Measurements from ENCODE around the gene PRKAR2A.

The PRKAR2A gene

DNA sequence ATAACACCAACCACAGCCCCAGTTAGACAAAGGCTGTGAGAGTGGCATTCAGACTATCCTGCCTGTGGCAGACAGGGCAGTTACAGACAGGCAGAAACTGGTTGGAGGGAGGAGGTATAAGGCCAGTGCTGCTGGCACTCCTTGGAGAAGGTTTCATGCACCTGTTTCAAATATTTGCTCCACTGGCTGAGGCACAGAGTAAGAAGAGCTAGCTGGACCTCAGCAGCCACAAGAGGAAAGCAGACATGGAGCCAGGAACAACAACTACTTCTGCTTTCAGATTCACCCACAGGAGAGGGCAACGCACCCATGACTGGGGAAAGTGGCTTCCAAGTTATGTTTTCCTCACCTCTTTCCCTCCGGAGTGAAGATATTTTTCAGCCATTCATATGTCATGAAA lies 11.5 kb upstream of the PRKAR2A start:
- no peak overlapping the region for H3K27ac ChIP-seq (ENCODE audit: low read length)
- H3K36me3 ChIP-seq (ENCODE audit: insufficient read depth, low read depth, low read length): no peaks in the 10 kb centered on the region
- no peaks in the 10 kb centered on the region for H3K27me3 ChIP-seq (ENCODE audit: insufficient read depth, low read length)
- no peak overlapping the region for H3K9ac ChIP-seq (ENCODE audit: low read depth, low read length)
- H3K4me1 ChIP-seq (ENCODE audit: insufficient read depth, low read length): no peaks in the 10 kb centered on the region
- H3K9me3 ChIP-seq (ENCODE audit: insufficient read depth, low read depth, low read length): no peaks in the 10 kb centered on the region
- H3K4me3 ChIP-seq (ENCODE audit: low read length): no peak overlapping the region

DNA sequence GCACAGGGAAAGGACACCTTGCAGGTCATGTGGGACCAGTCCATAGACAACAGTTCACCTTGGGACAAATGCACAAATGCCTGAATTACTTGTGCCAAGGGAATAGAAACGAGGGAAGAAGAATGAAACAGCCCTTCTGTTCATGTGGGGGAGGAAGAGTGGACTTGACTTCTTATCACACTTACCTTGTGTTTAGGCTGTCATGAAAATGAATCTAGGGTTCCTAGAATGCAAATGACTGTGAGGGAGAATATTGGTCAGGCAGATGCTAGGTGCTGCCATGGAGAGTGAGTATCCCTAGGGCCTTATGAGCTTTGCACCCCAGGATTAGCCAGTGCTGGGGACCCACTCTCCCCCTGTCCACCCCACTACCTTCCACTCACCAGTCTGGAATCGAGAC lies 11.0 kb upstream of the PRKAR2A start:
- no peaks in the 10 kb centered on the region for H3K4me1 ChIP-seq (ENCODE audit: insufficient read depth, low read length)
- no peak overlapping the region for H3K27ac ChIP-seq (ENCODE audit: low read length)
- H3K4me3 ChIP-seq (ENCODE audit: low read length): no peak overlapping the region
- no peaks in the 10 kb centered on the region for H3K9me3 ChIP-seq (ENCODE audit: insufficient read depth, low read depth, low read length)
- no peak overlapping the region for H3K9ac ChIP-seq (ENCODE audit: low read depth, low read length)
- no peaks in the 10 kb centered on the region for H3K36me3 ChIP-seq (ENCODE audit: insufficient read depth, low read depth, low read length)
- H3K27me3 ChIP-seq (ENCODE audit: insufficient read depth, low read length): no peaks in the 10 kb centered on the region

DNA sequence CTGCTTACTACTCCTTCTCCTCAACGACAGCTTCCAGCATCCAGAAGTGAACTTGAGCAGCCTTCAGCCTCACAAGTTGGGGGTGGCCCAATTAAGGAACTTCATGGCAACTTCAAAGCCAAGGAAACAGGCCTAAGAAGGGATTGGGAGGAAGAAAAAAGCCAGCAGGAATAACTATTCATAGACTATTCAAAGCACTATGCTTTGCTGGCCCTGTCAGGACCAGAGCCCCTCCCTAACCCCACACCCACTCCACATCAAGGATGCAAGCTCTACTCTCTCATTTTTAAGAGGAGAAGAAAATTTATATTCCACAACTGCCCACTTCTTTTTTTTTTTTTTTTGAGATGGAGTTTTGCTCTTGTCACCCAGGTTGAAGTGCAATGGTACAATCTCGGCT lies 10.0 kb upstream of the PRKAR2A start:
- Histone ChIP-seq H3K27ac (ENCODE audit: low read length) (no peak overlapping the region), H3K36me3 (ENCODE audit: insufficient read depth, low read depth, low read length) (no peaks in the 10 kb centered on the region), H3K4me1 (ENCODE audit: insufficient read depth, low read length) (no peaks in the 10 kb centered on the region), H3K4me3 (ENCODE audit: low read length) (no peak overlapping the region), H3K9me3 (ENCODE audit: insufficient read depth, low read depth, low read length) (no peaks in the 10 kb centered on the region), H3K27me3 (ENCODE audit: insufficient read depth, low read length) (no peaks in the 10 kb centered on the region), H3K9ac (ENCODE audit: low read depth, low read length) (no peak overlapping the region)

DNA sequence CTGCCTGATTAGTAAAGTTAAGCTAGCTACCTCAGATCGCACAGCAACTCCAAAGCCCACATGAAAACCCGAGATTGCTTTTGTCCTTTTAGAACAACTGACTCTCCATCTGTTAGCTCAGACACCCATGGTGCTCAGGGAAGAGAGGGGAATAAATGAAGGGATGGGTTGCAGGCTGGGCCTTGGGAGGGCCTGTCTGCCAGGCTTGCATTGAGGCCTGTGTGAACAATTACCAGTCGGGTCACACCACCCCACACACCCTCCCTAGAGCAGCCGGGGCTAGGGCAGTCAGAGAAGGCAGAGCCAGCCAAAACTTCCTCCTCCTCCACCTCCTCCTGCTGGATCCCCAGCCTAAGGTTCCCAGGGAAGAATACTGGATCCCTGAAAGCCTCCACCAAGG lies 8.8 kb upstream of the PRKAR2A start:
- H3K27ac ChIP-seq (ENCODE audit: low read length): no peak overlapping the region
- H3K9ac ChIP-seq (ENCODE audit: low read depth, low read length): no peak overlapping the region

DNA sequence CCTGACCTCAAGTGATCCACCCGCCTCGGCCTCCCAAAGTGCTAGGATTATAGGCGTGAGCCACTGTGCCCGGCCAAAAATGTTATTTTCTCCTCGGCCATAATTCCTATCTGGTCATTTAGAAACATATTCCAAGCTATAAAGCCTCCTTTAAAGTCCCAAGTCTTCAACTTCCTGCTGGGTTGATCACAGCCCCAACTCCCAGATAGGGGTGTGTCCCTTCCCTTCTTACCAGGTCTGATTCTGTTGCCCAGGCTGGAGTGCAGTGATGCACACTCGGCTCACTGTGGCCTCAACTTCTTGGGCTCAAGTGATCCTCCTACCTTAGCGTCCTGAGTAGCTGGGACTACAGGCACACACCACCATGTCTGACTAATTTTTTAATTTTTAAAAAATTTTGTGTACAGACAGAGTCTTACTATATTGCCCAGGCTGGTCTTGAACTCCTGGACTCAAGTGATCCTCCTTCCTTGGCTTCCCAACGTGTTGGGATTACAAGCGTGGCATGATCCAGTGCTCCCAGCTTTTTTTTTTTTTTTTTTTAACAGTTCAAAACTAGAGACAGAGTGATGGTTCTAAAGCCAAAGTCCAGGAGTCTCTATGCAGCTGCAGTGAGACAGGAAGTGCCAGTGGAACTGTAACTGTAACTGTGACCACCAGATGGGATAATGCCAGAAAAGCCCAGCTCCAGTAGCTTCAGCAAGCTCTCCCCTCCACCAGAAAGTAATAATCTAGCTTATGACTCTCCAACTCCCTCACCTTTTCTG lies 8.2 kb upstream of the PRKAR2A start:
- Histone ChIP-seq H3K9me3 (ENCODE audit: insufficient read depth, low read depth, low read length) (no peaks in the 10 kb centered on the region), H3K27ac (ENCODE audit: low read length) (no peak overlapping the region), H3K4me1 (ENCODE audit: insufficient read depth, low read length) (no peaks in the 10 kb centered on the region), H3K36me3 (ENCODE audit: insufficient read depth, low read depth, low read length) (no peaks in the 10 kb centered on the region), H3K9ac (ENCODE audit: low read depth, low read length) (no peak overlapping the region), H3K4me3 (ENCODE audit: low read length) (no peak overlapping the region), H3K27me3 (ENCODE audit: insufficient read depth, low read length) (no peaks in the 10 kb centered on the region)

More for the DNA sequence above, 8.8 kb upstream of the PRKAR2A start:
- H3K27me3 ChIP-seq (ENCODE audit: insufficient read depth, low read length): no peaks in the 10 kb centered on the region
- H3K4me1 ChIP-seq (ENCODE audit: insufficient read depth, low read length): no peaks in the 10 kb centered on the region
- no peak overlapping the region for H3K4me3 ChIP-seq (ENCODE audit: low read length)
- no peaks in the 10 kb centered on the region for H3K36me3 ChIP-seq (ENCODE audit: insufficient read depth, low read depth, low read length)
- no peaks in the 10 kb centered on the region for H3K9me3 ChIP-seq (ENCODE audit: insufficient read depth, low read depth, low read length)

DNA sequence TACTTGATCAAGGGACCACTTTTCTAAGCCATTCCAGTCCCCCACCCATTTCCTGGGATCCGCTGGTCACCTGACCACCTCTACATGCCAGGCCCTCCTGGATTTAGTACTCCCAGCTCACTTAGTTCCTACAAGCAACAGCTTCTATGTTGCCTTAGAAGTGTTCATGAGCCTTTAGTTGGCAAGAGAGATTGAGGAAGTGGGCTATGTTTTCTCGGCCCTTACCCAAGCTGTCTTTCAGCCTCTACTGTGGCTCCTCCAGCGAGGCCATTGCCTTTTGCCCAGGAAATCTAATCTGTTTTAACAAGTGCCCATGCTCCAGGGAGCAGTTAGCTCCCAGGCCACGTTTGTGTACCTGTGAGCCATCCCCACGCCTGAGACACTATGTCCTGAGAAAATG lies 4.5 kb upstream of the PRKAR2A start:
- Histone ChIP-seq H3K4me1 (ENCODE audit: insufficient read depth, low read length) (no peaks in the 10 kb centered on the region), H3K27me3 (ENCODE audit: insufficient read depth, low read length) (peaks cover 2% of the 10 kb centered on the region; the same call in 1 of the 2 replicates), H3K4me3 (ENCODE audit: low read length) (no peak overlapping the region), H3K36me3 (ENCODE audit: insufficient read depth, low read depth, low read length) (no peaks in the 10 kb centered on the region), H3K9ac (ENCODE audit: low read depth, low read length) (no peak overlapping the region; the same call in 1 of the 2 replicates), H3K9me3 (ENCODE audit: insufficient read depth, low read depth, low read length) (no peaks in the 10 kb centered on the region), H3K27ac (ENCODE audit: low read length) (no peak overlapping the region)

DNA sequence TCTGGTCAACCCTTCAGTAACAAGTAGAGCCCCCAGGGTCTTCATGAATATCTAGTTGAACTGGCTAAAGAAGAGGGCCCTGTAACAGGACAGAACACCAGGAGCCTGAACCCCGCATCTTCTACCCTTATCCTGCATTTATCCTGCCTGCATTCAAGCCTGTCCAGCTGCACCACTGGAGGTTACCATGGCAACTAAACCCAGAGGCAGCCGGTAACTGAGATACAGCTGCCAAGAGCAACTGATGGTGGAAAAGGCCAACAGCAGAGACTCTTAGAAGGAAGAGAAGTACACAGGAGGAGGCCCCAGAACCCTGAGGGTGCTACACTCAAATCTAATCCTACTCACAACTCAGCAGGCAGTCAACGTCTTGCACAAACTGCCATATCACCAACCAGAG lies 3.7 kb upstream of the PRKAR2A start:
- Histone ChIP-seq H3K9me3 (ENCODE audit: insufficient read depth, low read depth, low read length) (no peaks in the 10 kb centered on the region), H3K36me3 (ENCODE audit: insufficient read depth, low read depth, low read length) (no peaks in the 10 kb centered on the region), H3K27me3 (ENCODE audit: insufficient read depth, low read length) (peaks cover 9% of the 10 kb centered on the region), H3K4me3 (ENCODE audit: low read length) (no peak overlapping the region), H3K9ac (ENCODE audit: low read depth, low read length) (no peak overlapping the region), H3K4me1 (ENCODE audit: insufficient read depth, low read length) (no peaks in the 10 kb centered on the region; the same call in 1 of the 2 replicates), H3K27ac (ENCODE audit: low read length) (no peak overlapping the region)

DNA sequence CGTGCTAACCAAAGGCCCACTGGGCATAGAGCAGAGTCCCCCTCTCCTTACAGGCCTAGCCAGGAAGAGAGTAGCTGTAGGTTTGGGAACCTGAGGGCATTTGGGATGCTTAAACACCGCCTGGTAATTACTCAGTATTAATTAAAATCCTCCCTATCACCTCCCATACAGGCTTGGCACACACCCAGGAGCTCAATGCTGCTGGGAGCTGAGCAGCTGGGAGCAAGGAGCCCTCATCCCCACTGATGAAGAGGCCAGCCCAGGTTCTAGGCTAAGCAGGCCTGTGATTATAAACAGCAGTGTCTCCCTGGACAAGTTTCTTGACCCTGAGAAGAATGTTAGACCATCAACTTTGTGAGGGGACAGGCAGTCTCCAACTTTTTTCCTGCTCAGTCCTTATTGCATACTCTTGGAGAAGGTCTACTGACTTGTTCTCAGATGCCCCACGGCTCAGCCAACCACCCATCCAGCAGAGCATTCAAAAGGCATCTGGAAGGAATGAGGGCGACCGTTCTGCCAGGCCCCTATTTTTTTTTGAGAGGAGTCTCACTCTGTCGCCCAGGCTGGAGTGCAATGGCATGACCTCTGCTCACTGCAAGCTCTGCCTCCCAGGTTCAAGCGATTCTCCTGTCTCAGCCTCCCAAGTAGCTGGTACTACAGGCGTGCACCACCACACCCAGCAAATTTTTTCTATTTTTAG lies 1.3 kb upstream of the PRKAR2A start:
- Histone ChIP-seq H3K4me3 (ENCODE audit: low read length) (no peak overlapping the region), H3K9ac (ENCODE audit: low read depth, low read length) (no peak overlapping the region), H3K36me3 (ENCODE audit: insufficient read depth, low read depth, low read length) (no peaks in the 10 kb centered on the region), H3K4me1 (ENCODE audit: insufficient read depth, low read length) (peaks cover 3% of the 10 kb centered on the region), H3K9me3 (ENCODE audit: insufficient read depth, low read depth, low read length) (no peaks in the 10 kb centered on the region), H3K27me3 (ENCODE audit: insufficient read depth, low read length) (peaks cover 19% of the 10 kb centered on the region), H3K27ac (ENCODE audit: low read length) (no peak overlapping the region)

DNA sequence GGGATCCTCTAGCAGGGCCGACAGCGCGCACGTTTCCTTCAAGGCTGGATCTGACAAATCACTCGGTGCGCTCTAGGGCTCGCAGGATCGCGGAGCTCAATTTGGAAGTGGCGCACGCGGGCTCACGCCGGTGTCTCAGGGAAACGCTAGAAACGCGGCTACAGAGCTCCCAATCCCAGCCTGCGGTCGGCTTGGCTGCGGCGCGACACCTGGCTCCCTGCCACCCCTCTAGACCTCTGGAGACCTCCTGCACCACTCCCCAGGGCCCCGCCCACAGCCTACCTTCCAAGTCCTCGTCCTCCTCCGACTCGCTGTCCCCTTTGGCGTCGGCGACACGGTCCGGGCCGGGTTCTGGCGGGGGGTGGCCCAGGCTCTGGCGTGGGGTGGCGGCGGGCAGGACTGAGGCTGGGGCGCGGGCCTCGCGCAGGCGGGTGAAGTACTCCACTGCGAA lies 596 bp downstream of the PRKAR2A start:
- Histone ChIP-seq H3K4me1 (ENCODE audit: insufficient read depth, low read length) (peaks cover 3% of the 10 kb centered on the region), H3K36me3 (ENCODE audit: insufficient read depth, low read depth, low read length) (no peaks in the 10 kb centered on the region), H3K4me3 (ENCODE audit: low read length) (peak overlapping the region; percentile 72), H3K27me3 (ENCODE audit: insufficient read depth, low read length) (peaks cover 19% of the 10 kb centered on the region), H3K27ac (ENCODE audit: low read length) (no peak overlapping the region), H3K9ac (ENCODE audit: low read depth, low read length) (peak overlapping the region; percentile 36; the same call in 1 of the 2 replicates), H3K9me3 (ENCODE audit: insufficient read depth, low read depth, low read length) (no peaks in the 10 kb centered on the region)

DNA sequence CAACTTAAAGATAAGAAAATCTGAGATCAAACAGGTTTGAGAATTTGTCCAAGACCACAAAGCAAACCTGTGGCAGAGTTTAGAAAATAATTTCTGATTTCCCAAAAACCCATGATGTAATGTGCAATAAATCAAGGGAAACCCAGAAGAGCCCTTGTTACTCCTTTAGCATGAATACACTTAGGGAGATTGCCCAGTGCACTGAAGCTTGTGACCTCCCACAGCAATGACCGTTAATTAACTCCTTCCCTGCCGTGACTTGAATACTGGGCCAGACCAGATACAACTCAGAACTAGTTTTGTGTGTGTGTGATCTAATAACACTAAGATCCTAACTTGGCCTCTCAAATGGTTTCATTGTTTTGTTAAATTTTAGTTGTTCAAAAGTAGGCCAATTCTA lies 2.5 kb downstream of the PRKAR2A start:
- H3K27me3 ChIP-seq (ENCODE audit: insufficient read depth, low read length): peaks cover 19% of the 10 kb centered on the region
- H3K27ac ChIP-seq (ENCODE audit: low read length): no peak overlapping the region
- H3K4me3 ChIP-seq (ENCODE audit: low read length): no peak overlapping the region
- no peaks in the 10 kb centered on the region for H3K36me3 ChIP-seq (ENCODE audit: insufficient read depth, low read depth, low read length)
- H3K9me3 ChIP-seq (ENCODE audit: insufficient read depth, low read depth, low read length): no peaks in the 10 kb centered on the region
- peaks cover 3% of the 10 kb centered on the region for H3K4me1 ChIP-seq (ENCODE audit: insufficient read depth, low read length)
- H3K9ac ChIP-seq (ENCODE audit: low read depth, low read length): no peak overlapping the region

DNA sequence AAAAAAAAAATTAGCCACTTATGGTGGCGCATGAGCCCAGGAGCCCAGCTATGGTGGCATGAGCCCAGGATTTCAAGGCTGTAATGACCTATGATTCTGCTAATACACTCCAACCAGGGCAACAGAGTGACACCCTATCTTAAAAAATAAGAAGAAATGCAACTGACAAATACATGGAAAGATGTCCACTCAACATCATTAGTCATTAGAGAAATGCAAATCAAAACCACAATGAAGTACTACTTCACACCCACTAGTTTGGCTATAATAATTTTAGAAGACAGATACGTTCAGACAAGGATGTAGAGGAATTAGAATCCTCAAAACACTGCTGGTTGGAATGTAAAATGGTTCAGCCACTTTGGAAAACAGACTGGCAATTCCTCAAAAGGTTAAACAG lies 10.5 kb downstream of the PRKAR2A start:
- no peak overlapping the region for H3K27ac ChIP-seq (ENCODE audit: low read length)
- H3K4me3 ChIP-seq (ENCODE audit: low read length): no peak overlapping the region
- no peaks in the 10 kb centered on the region for H3K27me3 ChIP-seq (ENCODE audit: insufficient read depth, low read length)
- no peaks in the 10 kb centered on the region for H3K9me3 ChIP-seq (ENCODE audit: insufficient read depth, low read depth, low read length)
- no peaks in the 10 kb centered on the region for H3K36me3 ChIP-seq (ENCODE audit: insufficient read depth, low read depth, low read length)
- no peak overlapping the region for H3K9ac ChIP-seq (ENCODE audit: low read depth, low read length)
- no peaks in the 10 kb centered on the region for H3K4me1 ChIP-seq (ENCODE audit: insufficient read depth, low read length)
